Measurements from ENCODE around the gene EIF2B1.
A peak's percentile ranks its signal among the peaks of the same experiment; 100 is the strongest.

The EIF2B1 gene

GRCh38 chr12:123670882-123671728, 37.6 kb upstream of the EIF2B1 start, which contains the start of gene TCTN2 (continued):
- TF ChIP-seq SCRT1 (tag by site-specific recombination; IDR thresholded peaks at IDR 0.05; ENCODE audit: borderline replicate concordance) (no peak), ZSCAN5A (tag by site-specific recombination; IDR thresholded peaks at IDR 0.05) (no peak), ZNF664 (tag by site-specific recombination; IDR thresholded peaks at IDR 0.05) (no peak), ZNF610 (tag by site-specific recombination; IDR thresholded peaks at IDR 0.05; ENCODE audit: borderline replicate concordance) (no peak), ZNF324 (tag by site-specific recombination; IDR thresholded peaks at IDR 0.05) (no peak), SCRT2 (tag by site-specific recombination; IDR thresholded peaks at IDR 0.05) (no peak), ZNF501 (tag by site-specific recombination; IDR thresholded peaks at IDR 0.05) (0 out of 2 replicates have a peak, but pooled peaks have one; percentile 29), ZBTB7A (tag by site-specific recombination; IDR thresholded peaks at IDR 0.05; ENCODE audit: low read depth) (no peak), ZNF248 (tag by site-specific recombination; IDR thresholded peaks at IDR 0.05) (no peak), ZNF626 (tag by site-specific recombination; IDR thresholded peaks at IDR 0.05) (no peak), SP3 (tag by site-specific recombination; IDR thresholded peaks at IDR 0.05) (peak; percentile 35; the same call in 1 of the 2 replicates), ZNF785 (tag by site-specific recombination; IDR thresholded peaks at IDR 0.05) (no peak), ZFP69B (tag by site-specific recombination; IDR thresholded peaks at IDR 0.05) (peak; percentile 69), PRDM6 (tag by site-specific recombination; IDR thresholded peaks at IDR 0.05) (no peak)

- POLR2A ChIA-PET = no interaction called here
- Histone ChIP-seq H3K4me3 (ENCODE audit: low read depth, low read length) (no peak overlapping the region), H3K4me1 (ENCODE audit: control insufficient read depth, insufficient read depth, low read length) (no peaks in the 10 kb centered on the region), H3K27ac (ENCODE audit: extremely low read depth, low read depth, low read length) (no peak overlapping the region), H3K36me3 (ENCODE audit: control insufficient read depth in 2 of 2, insufficient read depth in 1 of 2, low read length in 2 of 2) (peaks cover under 1 to 8% of the 10 kb centered on the region in 2 experiments; a peak in 2 of 3 replicates), H3K9me3 (ENCODE audit: control insufficient read depth, insufficient read depth, low read depth, low read length) (no peaks in the 10 kb centered on the region)
- CTCF ChIA-PET = interaction anchor here (0.6 kb wide), 1 partner anchor 42 kb away, joined by 3 read pairs; no protein-coding TSS in a partner anchor
- TF ChIP-seq ZNF24 (tag by site-specific recombination; IDR thresholded peaks at IDR 0.05) (no peak), REST (tag by site-specific recombination; IDR thresholded peaks at IDR 0.05) (no peak), MYNN (tag by site-specific recombination; IDR thresholded peaks at IDR 0.05; ENCODE audit: borderline replicate concordance) (no peak), ZNF19 (tag by site-specific recombination; IDR thresholded peaks at IDR 0.05; ENCODE audit: low read depth) (no peak), PATZ1 (tag by site-specific recombination; IDR thresholded peaks at IDR 0.05) (no peak), ZBTB6 (tag by site-specific recombination; IDR thresholded peaks at IDR 0.05) (no peak), ZNF830 (tag by site-specific recombination; IDR thresholded peaks at IDR 0.05; ENCODE audit: low read depth) (no peak), ZNF548 (tag by site-specific recombination; IDR thresholded peaks at IDR 0.05) (no peak), ZIC2 (tag by site-specific recombination; IDR thresholded peaks at IDR 0.05) (no peak), ZNF677 (tag by site-specific recombination; IDR thresholded peaks at IDR 0.05) (no peak), ZNF184 (tag by site-specific recombination; IDR thresholded peaks at IDR 0.05) (no peak), GLI4 (tag by site-specific recombination; IDR thresholded peaks at IDR 0.05) (no peak), OVOL3 (tag by site-specific recombination; IDR thresholded peaks at IDR 0.05) (no peak), ZNF341 (tag by site-specific recombination; IDR thresholded peaks at IDR 0.05; ENCODE audit: low read depth) (no peak)
Measured at GRCh38 chr12:123667771-123668170, 34.3 kb upstream of the EIF2B1 start.
